Urothelium cell line (cell line): Measurements from ENCODE around the gene DLAT.
"Not testable (repeated sequence)": the region's sequence is repeated elsewhere in the genome, so short reads cannot be mapped to it uniquely, and the experiment has no call there.

ENCODE experiments used
- DNase-seq: peaks from one replicate; pipeline ENCODE4 v3.0.0; 2011; ENCODE audit warnings: low spot score, mixed read lengths
- FAIRE-seq: peaks from 2 replicates; lab custom pipeline; 2011; peaks lifted over from hg19 to GRCh38; lab: Jason Lieb, UNC

Gene DLAT

DNA sequence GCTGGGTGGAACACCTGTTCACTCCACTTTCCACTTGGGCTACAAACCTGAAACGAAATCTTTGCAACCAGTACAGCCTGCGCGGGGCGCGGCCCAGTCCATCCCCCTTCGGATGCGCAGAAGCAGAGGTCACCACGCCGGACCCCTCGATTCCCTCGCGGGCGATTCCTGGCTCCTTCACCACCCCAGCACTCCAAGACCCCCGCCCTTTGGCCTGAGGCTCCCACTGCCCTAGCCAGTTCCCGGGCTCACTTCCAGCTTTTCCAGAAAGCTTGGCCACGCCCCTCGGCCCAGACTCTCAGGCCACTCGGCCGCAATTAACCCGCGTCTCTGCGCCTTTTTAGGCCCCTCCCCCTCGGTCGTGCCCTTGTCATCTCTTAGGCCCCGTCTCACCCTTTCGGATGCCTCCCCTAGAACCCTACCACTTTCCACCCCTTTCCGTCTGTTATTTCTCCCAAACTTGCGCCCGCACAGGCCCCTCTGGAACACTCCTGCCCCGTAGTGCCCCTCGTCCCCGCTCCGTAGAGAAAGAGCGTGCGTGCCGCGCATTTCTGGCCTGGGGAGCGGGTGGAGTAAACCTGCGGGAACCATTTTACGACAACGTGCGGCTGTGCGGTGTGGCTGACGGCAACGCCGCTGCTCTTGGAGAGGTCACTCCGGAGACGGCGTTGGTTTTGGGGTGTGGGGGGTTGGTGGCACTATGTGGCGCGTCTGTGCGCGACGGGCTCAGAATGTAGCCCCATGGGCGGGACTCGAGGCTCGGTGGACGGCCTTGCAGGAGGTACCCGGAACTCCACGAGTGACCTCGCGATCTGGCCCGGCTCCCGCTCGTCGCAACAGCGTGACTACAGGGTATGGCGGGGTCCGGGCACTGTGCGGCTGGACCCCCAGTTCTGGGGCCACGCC, at the start of gene DLAT:
TSS of gene DLAT (plus strand) at position 636 of the 906 bp plus-strand sequence. CDS start at position 701, 65 bp downstream.
- peak; percentile 96 for FAIRE-seq
- DNase-seq: peak; percentile 89

DNA sequence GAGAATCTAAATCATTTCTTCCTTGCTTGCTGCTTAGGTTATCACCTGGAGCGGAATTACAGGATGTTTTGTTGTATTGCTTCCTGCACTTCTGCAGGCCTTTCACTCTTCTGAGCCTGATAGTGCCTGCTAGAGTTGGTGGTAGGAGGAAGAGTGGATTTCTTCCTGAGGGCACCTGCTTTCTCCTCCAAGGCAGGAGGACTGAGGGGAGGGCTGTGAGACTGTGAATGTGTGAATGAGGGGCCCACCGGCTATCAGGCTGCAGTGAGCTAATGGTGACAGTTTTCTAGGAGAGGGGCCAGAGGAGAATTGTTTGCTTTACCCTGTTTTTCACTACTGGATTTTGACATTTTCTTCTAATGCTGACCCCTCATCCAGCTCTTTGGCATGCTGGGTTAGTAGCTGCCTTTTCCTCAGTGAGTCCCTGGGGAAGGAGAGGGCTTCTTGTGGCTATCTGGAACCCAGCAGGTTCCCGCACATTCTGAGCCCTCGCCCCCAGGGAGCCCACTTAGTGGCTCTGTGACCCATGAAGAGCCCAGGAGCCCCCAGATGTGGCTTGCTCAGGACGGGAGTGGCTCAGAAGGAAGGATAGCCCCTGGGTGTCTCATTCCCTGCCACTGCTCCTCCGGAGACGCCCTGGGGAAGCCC, 49.0 kb upstream of the DLAT start:
- FAIRE-seq: no peak
- DNase-seq: no peak

DNA sequence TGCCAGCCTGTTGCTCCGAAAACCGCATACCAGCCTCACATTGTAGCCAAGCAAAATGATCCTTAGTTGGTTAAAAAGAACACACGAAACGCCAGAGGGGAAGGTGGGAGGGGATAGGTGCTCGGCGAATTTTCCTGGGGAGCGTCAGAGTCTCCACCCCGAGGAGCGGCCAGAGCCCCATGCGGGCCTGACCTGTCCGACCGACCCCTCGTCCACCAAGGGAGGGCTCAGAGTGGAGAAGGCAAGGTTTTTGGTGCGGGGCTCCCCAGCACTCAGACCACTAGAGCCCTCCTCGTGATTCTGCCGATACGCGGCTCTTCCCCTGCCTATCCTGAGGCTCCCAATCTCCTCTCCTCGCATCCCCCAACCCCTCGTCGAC, 48.5 kb upstream of the DLAT start:
- no peak for FAIRE-seq

DNA sequence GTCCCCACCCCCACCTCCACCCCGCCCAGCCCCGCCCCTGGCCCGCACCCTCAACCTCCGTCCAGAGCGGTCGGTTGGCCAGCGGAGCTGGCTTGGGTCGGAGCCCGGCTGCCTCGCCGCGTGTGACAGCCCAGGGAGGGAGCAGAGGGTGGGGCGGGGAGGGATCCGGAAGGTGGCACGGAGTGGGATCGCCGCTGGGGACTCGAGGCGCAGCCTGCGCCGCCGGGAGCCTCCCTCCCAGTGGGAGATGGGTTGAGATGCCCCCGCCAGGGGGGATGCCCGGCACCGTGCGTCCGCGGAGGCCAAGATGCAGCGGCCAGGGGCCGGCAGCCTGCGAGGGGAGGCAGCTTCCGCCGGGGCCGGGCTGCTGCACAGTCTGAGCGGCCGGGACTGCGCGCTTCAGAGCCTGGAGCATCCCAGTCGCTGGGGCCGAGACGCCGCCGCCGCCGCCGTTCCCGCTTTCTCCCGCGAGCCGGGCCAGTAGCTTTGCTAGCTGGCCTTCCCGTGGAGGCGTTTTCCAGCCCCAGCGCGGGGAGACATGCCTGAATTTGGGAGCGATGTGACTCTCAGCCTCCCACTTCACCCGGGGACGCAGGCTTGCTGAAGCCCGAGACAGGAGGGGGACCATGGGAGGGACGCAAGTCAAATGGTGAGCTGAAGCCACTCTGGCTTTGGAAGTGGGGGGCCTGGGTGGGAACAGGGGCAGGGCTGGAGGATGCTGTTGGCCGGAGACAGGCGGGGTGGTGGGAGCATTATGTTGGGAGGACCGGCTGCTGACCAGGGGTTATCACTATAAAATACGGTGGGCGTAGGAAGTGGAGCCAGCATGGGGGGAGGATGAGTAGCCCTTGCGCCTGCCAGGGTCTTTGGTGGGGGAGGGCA, 47.8 kb upstream of the DLAT start:
- FAIRE-seq: no peak

More for the DNA sequence above, 48.5 kb upstream of the DLAT start:
- DNase-seq: no peak

DNA sequence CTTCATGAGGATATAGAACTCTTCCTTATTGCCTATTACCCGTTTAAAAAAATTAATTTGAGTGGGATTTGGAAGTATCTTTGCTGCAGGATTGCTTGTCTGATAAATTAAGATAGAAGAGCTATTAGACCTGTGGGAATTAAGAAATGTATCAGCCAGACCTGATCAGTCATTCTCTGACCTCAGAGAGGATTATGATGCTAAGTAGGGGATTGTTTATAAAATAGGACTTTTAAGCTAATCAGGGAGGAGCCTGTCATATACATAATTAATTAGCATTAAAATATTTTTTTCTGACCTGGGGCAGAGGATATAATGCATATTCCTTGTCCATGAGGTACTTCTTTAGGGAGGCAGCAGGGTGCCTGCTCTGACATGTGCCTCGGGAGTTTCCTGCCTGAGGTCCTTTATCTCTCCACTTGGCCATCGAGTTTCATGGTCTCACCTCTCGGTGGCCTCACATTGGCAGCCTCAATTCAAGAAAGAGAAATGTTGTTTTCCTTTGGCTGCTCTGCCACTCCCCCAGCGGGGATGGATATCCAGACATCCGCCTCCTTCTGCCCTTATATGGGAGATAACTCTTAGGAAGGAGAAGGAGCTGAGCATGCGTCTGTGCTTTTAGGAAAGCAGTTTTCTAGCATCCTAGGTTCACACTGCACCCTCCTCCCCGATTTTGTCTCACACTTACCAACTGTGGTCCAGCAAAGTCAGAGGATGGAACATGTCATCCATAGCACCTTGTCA, 47.0 kb upstream of the DLAT start:
- peak; percentile 48 for FAIRE-seq
- peak; percentile 45 for DNase-seq

More for the DNA sequence above, 47.8 kb upstream of the DLAT start:
- peak; percentile 62 for DNase-seq

DNA sequence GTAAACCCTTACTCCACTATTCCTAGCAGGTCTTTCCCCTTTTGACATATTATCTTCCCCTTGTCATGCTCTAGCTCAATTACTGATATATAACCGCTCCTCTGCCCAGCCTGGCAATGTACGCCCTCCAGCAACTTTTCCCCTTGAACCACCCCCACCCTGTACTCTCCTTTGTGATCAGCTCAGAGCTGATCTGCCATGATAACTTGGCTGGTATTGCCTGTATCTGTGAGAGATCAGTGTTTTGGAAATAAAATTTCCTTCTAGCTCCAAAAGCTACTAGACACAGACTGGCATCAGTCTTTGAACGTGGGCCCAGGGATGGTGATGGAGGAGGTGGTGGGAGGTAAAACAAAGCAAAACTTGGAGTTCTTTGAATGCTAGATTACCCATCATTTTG, 45.1 kb upstream of the DLAT start:
- FAIRE-seq (no peak), DNase-seq (no peak)

DNA sequence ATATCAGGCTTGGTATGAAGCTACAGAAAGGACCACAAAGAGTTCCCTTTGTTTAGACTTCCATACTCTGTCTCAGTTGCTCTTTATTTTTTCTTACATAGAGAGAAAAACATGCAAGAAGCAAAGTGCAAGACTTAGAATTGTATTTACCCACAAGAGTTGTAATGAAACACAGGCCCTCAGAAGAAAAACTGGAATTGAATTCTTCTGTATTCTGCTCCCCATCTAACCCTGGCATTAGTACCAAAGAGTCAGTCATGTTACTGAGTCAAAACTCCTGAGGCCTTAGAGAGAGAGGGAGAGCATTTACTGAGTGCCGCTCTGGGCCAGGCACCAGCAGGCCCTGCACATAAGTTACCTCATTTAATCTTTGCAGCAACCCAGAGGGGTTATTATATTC, 43.9 kb upstream of the DLAT start:
- FAIRE-seq: no peak
- no peak for DNase-seq

DNA sequence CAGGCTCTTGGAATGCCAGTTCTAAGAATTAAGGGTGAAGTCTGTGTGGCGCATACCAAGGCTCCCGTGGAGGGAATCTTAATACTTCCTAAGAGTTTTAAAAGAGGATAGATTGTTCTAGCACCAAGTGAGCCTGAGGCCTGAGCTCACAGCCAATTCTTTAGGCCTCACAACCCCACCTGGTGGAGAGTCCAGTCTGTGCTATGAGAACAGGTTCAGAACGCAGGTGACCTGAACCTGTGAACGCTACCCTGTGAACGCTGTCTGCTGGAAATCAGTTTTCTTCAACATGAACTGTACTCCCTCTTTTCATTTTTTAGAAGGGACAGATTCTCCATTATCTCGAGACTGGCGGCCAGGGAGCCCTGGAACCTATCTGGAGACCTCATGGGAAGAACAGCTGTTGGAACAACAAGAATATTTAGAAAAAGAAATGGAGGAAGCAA, 43.2 kb upstream of the DLAT start:
- FAIRE-seq (peak; percentile 53), DNase-seq (peak; percentile 60)

DNA sequence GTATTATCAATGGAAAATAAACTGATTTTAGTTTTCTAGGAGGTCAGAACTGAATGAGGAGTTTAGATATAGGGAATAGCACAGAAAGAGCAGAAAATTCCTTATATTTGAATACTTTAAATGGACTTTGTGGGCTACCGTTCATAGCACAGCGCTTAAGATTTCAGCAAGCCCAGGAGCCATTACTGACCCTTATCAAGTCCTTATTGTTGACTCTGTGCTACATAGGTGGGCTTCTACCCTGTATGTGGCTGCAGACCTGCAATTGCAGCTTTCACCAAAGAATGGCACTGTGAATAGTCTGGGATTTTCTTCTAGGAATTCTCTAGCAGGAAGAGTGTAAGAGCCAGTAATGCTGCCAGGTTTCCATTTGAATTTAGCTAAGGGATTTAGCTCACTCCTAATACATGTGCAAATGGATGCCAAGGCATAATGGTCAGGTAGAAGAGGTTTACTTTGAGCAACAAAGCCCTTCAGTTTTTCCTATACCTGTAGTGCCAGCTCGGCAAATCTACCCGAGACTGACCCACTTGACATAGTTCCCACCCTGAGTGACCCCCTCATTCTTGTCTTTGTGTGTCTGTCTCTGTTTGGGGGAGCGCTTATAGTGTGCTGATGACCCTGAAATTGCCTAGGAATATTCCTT, 42.5 kb upstream of the DLAT start:
- no peak for FAIRE-seq
- no peak for DNase-seq

DNA sequence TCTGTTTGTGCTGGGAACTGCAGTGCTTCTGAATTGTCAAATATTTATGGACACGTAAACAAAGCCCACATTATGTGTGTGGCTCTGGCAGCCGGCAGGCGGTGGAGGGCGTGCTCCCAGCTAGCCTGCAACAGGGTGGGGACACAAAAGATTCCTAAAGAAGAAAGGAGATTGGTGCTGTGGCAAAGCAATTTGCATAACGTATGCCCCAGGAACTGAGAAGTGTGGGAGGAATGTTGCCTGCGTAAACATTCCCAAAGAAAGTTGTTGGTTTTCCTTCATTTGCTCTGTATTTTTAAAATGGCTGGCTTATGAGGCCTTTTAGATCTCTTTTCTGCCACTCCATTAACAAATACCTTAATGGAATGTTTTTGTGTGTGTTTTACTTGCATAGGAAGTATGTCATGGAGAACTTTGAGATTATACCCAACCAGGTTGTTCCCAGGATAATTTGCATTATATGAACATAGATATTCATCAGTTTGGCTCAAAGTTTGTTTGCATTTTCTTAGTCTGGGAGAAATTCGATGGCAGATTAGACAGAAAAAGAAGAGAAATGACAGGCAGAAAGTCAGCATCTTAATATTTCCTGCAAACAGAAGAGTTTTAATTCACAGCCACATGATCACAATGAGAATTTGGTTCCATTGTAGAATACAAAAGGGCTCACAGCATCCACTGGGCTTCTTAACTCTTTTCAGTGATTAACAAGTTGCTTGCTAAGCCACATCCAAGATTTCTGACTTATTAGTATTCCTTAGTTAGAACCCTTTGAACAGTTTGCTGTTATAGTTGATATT, 41.8 kb upstream of the DLAT start:
- no peak for FAIRE-seq
- no peak for DNase-seq

DNA sequence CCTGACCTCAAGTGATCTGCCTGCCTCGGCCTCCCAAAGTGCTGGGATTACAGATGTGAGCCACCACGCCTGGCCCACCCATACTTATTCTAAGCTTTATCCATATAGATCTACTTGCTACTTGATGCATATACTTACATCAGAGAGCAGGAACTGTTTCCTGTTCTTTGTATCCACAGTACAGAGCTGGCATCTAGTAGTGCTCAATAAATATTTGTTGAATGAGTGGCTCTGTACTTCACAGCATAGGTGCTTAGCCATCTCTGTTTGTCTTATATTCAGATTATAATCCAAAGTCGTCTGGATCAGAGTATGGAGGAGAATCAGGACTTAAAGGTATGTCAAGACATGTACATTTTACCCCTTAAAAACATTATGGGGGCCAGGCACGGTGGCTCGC, 38.6 kb upstream of the DLAT start:
- no peak for FAIRE-seq
- DNase-seq: no peak

DNA sequence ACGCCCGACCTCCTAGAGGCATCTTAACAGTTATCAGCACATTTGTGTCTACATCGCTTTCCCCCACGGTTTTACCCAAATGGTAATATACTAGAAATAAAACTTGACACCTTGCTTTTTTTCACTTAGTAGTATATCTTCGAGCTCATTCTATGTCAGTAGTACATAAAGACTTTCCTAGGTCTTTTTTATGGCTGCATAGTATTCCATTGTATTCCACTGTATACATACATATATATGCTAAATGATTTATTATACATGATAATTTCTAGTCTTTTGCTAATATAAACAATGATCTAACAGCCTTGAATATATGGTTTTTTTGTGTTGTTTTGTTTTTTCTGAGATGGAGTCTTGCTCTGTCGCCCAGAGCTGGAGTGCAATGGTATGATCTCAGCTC, 34.8 kb upstream of the DLAT start:
- FAIRE-seq (no peak), DNase-seq (no peak)

DNA sequence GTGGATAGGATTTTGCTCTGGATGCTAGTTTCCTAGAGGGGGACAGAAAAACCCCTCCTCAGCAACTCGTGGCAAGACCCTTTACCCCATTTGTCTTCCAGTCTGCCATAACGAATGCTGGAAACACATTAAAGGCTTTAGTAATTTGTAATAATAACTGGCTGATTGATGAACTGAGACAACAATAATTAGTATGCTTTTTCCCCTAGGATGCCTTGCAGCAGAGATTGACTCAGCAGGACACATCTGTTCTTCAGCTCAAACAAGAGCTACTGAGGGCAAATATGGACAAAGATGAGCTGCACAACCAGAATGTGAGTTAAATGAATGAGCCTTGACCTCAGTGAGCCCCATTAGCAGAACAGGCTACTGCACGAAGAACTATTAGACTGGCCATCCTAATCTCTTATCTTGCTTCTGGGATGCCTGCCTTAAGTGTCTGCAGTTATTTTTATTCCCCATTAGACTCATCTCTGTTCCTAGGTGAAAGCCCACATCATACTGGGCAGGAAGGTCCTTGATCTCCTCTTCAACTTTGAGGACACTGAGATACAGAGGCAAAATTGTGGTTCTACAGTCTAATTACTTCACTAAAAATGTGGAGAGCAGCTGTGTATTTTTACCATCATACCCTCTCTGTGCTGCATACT, 32.9 kb upstream of the DLAT start:
- no peak for FAIRE-seq
- no peak for DNase-seq

DNA sequence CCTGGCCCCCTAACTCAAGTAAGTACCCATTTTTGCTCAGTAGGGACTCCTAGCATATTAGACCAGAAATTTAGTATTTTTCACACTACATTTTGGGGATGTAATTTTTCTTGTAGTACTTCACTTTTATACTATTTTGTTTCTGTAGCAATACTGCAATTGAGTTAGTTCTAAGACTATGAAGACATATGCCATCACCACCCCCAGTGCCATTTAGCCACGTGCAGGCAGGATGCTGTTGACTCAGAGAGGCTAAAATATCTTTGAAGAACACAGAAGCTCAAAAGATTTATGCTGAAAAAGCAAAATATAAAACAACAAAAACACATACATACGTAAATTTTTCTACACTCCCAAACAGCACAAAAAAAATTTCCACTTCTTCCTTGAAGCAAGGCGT, 29.1 kb upstream of the DLAT start:
- FAIRE-seq: no peak
- no peak for DNase-seq

DNA sequence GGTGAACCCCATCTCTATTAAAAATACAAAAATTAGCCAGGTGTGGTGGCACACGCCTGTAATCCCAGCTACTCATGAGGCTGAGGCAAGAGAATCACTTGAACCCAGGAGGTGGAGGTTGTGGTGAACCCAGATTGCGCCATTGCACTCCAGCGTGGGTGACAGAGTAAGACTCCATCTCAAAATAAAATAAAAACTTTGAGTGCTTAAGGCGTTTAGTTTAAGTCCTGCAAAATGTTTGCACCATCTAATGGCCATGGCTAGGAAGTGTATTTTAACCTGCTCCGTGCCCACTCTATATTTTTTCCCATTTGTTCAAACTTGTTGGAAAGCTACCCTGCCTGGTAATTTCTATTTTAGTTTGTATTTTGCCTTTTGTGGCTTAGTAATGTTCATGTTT, 28.5 kb upstream of the DLAT start:
- not testable (repeated sequence) for DNase-seq, FAIRE-seq

DNA sequence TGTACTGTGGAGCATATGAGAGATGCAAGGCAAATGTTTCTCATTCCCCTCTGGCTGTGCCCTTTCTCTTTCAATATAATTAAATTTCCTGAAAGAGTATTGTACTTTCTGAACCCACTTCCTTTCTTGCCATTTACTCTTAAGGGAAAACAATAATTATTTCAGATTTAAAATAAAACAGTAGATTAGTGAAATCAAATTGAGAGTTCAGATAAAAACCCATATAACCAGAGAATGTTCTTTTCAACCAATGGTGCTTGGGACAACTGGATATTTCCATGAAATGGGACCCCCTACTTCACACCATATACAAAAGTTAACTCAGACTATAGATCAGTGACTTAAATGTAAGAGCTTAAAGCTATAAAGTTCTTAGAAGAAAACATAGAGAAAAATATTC, 26.1 kb upstream of the DLAT start:
- DNase-seq: no peak
- no peak for FAIRE-seq

DNA sequence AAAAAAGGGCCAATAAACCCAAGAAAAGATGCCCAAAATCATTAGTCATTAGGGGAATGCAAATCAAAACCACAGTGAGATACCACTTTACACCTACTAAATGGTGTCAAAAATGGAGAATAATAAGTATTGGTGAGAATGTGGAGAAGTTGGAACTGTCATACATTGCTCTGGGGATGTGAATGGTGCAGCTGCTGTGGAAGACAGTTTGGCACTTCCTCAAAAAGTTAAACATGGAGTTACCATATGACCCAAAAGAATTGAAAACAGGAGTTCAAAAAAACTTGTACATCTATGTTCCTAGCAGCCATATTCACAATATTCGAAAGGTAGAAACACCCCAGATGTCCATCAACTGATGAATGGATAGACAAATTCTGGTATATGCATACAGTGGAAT, 24.5 kb upstream of the DLAT start:
- DNase-seq: no peak
- no peak for FAIRE-seq

DNA sequence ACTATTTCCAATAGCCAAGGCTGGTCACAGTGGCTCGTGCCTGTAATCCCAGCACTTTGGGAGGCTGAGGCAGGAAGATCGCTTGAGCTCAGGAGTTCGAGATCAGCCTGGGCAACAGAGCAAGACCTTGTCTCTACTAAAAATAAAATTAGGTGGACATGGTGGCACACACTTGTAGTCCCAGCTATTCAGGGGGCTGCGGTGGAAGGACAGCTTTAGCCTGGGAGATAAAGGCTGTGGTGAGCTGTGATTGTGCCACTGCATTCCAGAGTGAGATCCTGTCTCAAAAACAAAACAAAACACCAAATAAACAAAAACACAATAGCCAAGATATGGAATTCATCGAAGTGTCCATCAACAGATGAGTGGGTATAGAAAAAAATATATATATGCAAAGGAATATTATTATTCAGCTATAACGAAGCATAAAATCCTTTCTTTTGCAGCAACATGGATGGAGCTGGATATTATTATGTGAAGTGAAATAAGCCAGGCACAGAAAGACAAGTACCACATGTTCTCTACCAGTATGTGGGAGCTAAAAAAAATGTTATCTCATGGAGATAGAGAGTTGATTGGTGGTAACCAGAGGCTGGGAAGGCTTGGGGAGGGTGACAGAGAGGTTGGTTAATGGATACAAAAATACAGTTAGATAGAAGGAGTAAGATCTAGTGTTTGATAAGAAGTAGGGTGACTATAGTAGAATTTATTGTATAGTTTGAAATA, 22.6 kb upstream of the DLAT start:
- DNase-seq (no peak), FAIRE-seq (no peak)
